ENCODE measurements around the gene WDR86.

- TF ChIP-seq POLR2A (IDR thresholded peaks at IDR 0.05) (no peak), CTCF (IDR thresholded peaks at IDR 0.05) (no peak), POLR2AphosphoS5 (IDR thresholded peaks at IDR 0.05; ENCODE audit: insufficient read depth in 1 of 2, low read depth in 1 of 2) (no peak)
Measured at GRCh38 chr7:151416941-151417315, 7.1 kb upstream of the WDR86 start.

Measured in vagina (tissue), 2 donors.